ENCODE data around the gene CDA.
"Not testable (repeated sequence)": the region's sequence is repeated elsewhere in the genome, so short reads cannot be mapped to it uniquely, and the experiment has no call there.

CDA gene

GRCh38 chr1:20604678-20605077, 15.8 kb downstream of the CDA start:
- no peak for DNase-seq (ENCODE audit: low read depth)
- no peak overlapping the region for H3K4me3 ChIP-seq (ENCODE audit: low read depth, low read length)
- no peak for TF ChIP-seq CTCF (conservative IDR thresholded peaks at IDR 0.05; ENCODE audit: low read depth, low read length)

GRCh38 chr1:20606801-20607570, 18.1 kb downstream of the CDA start:
- DNase-seq (ENCODE audit: low read depth); H3K4me3 ChIP-seq (ENCODE audit: low read depth, low read length): not testable (repeated sequence)

- no peak for DNase-seq (ENCODE audit: low read depth)
- no peak overlapping the region for H3K4me3 ChIP-seq (ENCODE audit: low read depth, low read length)
- TF ChIP-seq CTCF (conservative IDR thresholded peaks at IDR 0.05; ENCODE audit: low read depth, low read length): no peak
These were observed 20.6 kb downstream of the CDA start for GRCh38 chr1:20609541-20609940.

GRCh38 chr1:20610970-20611369, 22.1 kb downstream of the CDA start:
- DNase-seq (ENCODE audit: low read depth): no peak
- H3K4me3 ChIP-seq (ENCODE audit: low read depth, low read length): no peak overlapping the region
- no peak for TF ChIP-seq CTCF (conservative IDR thresholded peaks at IDR 0.05; ENCODE audit: low read depth, low read length)

GRCh38 chr1:20611652-20612051, 22.8 kb downstream of the CDA start:
- no peak for DNase-seq (ENCODE audit: low read depth)
- no peak for TF ChIP-seq CTCF (conservative IDR thresholded peaks at IDR 0.05; ENCODE audit: low read depth, low read length)
- H3K4me3 ChIP-seq (ENCODE audit: low read depth, low read length): no peak overlapping the region

GRCh38 chr1:20612221-20612746, 23.4 kb downstream of the CDA start:
- H3K4me3 ChIP-seq (ENCODE audit: low read depth, low read length): no peak overlapping the region
- no peak for TF ChIP-seq CTCF (conservative IDR thresholded peaks at IDR 0.05; ENCODE audit: low read depth, low read length)
- DNase-seq (ENCODE audit: low read depth): no peak

GRCh38 chr1:20614131-20614579, 25.3 kb downstream of the CDA start:
- no peak for TF ChIP-seq CTCF (conservative IDR thresholded peaks at IDR 0.05; ENCODE audit: low read depth, low read length)
- no peak for DNase-seq (ENCODE audit: low read depth)
- H3K4me3 ChIP-seq (ENCODE audit: low read depth, low read length): no peak overlapping the region

Measured in choroid plexus epithelial cell (primary cell).